ENCODE results near the gene BATF3. TPM values are rescaled to one million over a fixed set of nuclear protein-coding genes. Genes with fewer than 3 reads are reported as not detected.

The BATF3 gene
- total and polyA plus RNA-seq, 2 of the 4 experiments (the other 2 are of a cell fraction): 1.6 to 3.9 TPM

DNA sequence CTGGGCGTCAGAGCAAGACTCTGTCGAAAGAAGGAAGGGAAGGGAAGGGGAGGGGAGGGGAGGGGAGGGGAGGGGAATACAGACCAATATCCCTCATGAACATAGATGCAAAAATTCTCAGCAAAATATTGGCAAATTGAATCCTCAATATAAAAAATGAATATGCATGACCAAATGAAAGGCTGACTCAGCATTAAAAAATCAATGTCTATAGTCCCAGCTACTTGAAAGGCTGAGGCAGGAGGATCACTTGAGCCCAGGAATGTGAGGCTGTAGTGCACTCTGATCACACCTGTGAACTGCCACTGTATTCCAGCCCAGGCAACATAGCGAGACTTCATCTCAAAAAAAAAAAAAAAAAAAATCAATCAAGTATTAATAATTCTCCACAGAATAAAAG is 24.0 kb downstream of the BATF3 start:
- Histone ChIP-seq H2BK20ac (ENCODE audit: low read depth, low read length) (no peak overlapping the region), H3K56ac (ENCODE audit: extremely low read depth, insufficient read depth, low read length) (no peak overlapping the region), H3K23ac (ENCODE audit: low read depth, low read length) (no peak overlapping the region), H2AFZ (replicated peaks; ENCODE audit: low read length, poor library complexity) (no peak overlapping the region), H3K4me3 (ENCODE audit: insufficient read depth, low read depth, low read length) (no peak overlapping the region), H4K20me1 (ENCODE audit: insufficient read depth, low read length) (no peaks in the 10 kb centered on the region; the same call in 1 of the 2 replicates), H4K5ac (ENCODE audit: low read depth, low read length) (no peak overlapping the region), H3K4me2 (ENCODE audit: low read depth, low read length) (no peak overlapping the region), H3K36me3 (ENCODE audit: control insufficient read depth, insufficient read depth, low read length) (no peaks in the 10 kb centered on the region), H3K9ac (ENCODE audit: low read depth, low read length) (no peak overlapping the region), H2BK5ac (ENCODE audit: low read depth, low read length, poor library complexity, severe bottlenecking) (no peak overlapping the region), H2BK15ac (ENCODE audit: low read depth, low read length) (no peak overlapping the region), H3K9me1 (ENCODE audit: insufficient read depth, low read length) (peaks cover under 1% of the 10 kb centered on the region; the same call in 1 of the 2 replicates), H3K4ac (ENCODE audit: low read depth, low read length) (no peak overlapping the region), H2AK5ac (ENCODE audit: low read depth, low read length) (no peak overlapping the region), H3K9me3 (ENCODE audit: control insufficient read depth, insufficient read depth, low read length) (no peaks in the 10 kb centered on the region), H4K91ac (ENCODE audit: insufficient read depth, low read depth, low read length) (no peak overlapping the region), H2BK120ac (ENCODE audit: low read depth, low read length) (no peak overlapping the region), H4K8ac (ENCODE audit: low read depth in 2 of 2, low read length in 2 of 2) (no peak overlapping the region), H3K79me1 (ENCODE audit: low read depth in 1 of 2, low read length in 2 of 2) (no peaks in the 10 kb centered on the region), H3K4me1 (ENCODE audit: control insufficient read depth, insufficient read depth, low read length) (peaks cover 8% of the 10 kb centered on the region), H3K27me3 (ENCODE audit: control insufficient read depth, insufficient read depth, low read length) (peaks cover 2% of the 10 kb centered on the region; the same call in 1 of the 2 replicates), H2AK9ac (replicated peaks; ENCODE audit: low read depth, low read length, poor library complexity) (no peak overlapping the region), H3K14ac (replicated peaks; ENCODE audit: low read depth, low read length) (no peak overlapping the region), H3K27ac (ENCODE audit: insufficient read depth, low read length) (no peak overlapping the region), H3K18ac (ENCODE audit: low read depth, low read length) (no peak overlapping the region)
- POLR2A ChIA-PET (ENCODE audit: unreplicated experiment): no interaction called here
- intact Hi-C loops (cut with micrococcal nuclease) (no loop called here), in situ Hi-C loops (cut with MboI; ENCODE audit: low sequenced_read_pairs) (no loop called here), dilution Hi-C loops (cut with HindIII; ENCODE audit: low sequenced_read_pairs, unreplicated experiment) (no loop called here)
- BruUV-seq (replicated peaks): no TSS peak
- WGBS, 2 experiments (ENCODE audit: extremely low coverage in 2 of 2, insufficient read length in 1 of 2): no CpG with 5 or more reads among the region's 3 CpGs
- CTCF ChIA-PET: no interaction called here
- DNase-seq: no peak
- TF ChIP-seq POLR2A (IDR thresholded peaks at IDR 0.05; ENCODE audit: low read depth, low read length) (no peak), MAFK (IDR thresholded peaks at IDR 0.05; ENCODE audit: low read depth, low read length) (peak; percentile 98)
- TF ChIP-seq, protein P1, sequence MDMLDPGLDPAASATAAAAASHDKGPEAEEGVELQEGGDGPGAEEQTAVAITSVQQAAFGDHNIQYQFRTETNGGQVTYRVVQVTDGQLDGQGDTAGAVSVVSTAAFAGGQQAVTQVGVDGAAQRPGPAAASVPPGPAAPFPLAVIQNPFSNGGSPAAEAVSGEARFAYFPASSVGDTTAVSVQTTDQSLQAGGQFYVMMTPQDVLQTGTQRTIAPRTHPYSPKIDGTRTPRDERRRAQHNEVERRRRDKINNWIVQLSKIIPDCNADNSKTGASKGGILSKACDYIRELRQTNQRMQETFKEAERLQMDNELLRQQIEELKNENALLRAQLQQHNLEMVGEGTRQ (IDR thresholded peaks at IDR 0.05; ENCODE audit: low read depth, low read length): no peak
- ATAC-seq (ENCODE audit: low read depth): no peak

Measured in IMR-90 (cell line).